Astrocyte (in vitro differentiated cells and primary cell): Measurements from ENCODE around the gene BST1.

Experiments
- EZH2 ChIP-seq: IDR thresholded peaks from 2 replicates; pipeline ENCODE4 v1.6.1; 2012; ENCODE audit warnings: mild to moderate bottlenecking, low read length, inconsistent platforms; ENCODE audit not compliant: insufficient read depth
- TF ChIP-seq, protein P1 (sequence below): IDR thresholded peaks from 2 replicates; pipeline ENCODE4 v1.5.1; 2011; ENCODE audit warnings: low read depth, mild to moderate bottlenecking, inconsistent platforms, low read length, moderate library complexity; ENCODE audit not compliant: insufficient read depth

DNA sequence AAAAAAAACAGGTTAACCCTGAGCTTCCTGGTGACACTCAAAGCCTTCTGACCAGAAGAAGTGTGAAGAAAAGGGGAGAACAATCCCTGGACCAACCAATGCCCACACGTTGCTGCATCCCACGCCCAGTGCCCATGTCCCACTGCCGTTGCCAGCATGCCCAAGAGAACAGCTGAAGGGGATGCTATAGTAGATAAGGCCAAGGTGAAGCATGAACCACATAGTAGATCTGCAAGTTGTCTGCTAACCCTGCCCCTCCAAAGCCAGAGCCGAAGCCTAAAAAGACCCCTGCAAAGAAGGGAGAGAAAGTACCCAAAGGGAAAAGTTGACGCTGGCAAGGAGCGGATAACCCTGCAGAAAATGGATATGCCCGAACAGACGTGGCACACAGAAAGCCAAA lies 64.0 kb downstream of the BST1 start:
- TF ChIP-seq EZH2 = no peak
- TF ChIP-seq, protein P1, sequence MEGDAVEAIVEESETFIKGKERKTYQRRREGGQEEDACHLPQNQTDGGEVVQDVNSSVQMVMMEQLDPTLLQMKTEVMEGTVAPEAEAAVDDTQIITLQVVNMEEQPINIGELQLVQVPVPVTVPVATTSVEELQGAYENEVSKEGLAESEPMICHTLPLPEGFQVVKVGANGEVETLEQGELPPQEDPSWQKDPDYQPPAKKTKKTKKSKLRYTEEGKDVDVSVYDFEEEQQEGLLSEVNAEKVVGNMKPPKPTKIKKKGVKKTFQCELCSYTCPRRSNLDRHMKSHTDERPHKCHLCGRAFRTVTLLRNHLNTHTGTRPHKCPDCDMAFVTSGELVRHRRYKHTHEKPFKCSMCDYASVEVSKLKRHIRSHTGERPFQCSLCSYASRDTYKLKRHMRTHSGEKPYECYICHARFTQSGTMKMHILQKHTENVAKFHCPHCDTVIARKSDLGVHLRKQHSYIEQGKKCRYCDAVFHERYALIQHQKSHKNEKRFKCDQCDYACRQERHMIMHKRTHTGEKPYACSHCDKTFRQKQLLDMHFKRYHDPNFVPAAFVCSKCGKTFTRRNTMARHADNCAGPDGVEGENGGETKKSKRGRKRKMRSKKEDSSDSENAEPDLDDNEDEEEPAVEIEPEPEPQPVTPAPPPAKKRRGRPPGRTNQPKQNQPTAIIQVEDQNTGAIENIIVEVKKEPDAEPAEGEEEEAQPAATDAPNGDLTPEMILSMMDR = no peak
